ENCODE measurements around the gene CSF3R.

Gene CSF3R

DNA sequence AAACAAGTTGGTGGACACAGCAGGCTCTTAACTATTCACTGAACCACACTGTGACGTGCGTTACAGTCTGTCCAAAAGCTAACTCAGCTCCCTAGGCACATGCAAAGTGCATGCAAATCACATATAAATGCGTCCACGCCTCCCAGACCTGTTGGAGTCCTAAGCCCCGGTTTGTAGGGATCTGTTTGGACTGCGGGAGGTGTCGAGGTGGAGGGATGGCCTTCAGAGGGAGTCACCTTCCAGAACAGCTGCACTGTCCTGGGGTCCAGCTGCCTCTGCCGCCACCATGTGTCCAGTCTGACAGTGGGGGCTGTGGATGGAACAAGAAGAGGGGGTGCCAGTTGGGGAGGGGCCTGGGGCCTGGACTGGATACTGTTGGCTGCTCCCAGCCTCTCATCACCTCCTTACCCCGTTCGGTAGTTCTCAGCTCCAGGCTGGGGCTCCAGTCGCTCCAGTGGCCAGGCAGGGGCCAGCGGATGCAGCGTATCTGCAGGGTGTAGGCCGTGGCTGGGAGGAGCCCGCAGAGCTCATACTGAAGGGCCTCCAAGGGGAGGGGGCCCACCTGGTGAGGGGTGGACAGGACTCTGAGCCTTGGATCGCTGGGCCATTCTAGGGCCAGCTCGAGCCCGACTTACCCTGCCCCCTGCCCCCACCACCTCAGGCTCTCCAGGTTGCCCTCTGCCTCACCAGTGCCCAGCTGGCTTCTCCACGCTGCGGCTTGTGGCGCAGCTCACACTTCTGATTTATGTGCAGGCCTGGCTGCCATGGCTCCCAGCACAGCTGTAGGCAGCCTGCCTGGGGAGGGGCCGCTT is 10.7 kb downstream of the CSF3R start:
- 0 out of 3 replicates have a peak, but pooled peaks have one; percentile 15 for ATAC-seq (ENCODE audit: low read depth)

DNA sequence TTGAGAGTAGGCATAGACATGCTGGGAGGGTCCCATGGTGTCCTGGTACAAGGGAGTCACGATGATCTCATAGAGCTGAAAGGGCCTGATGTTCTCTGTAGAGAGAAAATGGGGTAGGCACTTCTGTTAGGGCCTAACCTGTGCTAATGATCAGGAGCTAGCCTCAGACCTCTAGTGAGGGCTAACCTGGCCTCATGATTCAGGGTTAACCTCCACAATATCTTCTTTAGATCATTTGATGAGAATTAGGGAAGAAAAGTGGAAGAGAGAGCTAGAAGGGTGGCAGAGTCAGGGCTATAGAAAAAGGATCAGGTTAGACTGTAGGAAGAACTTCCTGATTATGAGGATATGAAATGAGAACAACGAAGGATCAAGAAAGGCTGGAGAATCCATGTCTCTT is 13.6 kb downstream of the CSF3R start:
- ATAC-seq (ENCODE audit: low read depth) (no peak), DNase-seq (ENCODE audit: low spot score) (no peak)
- Histone ChIP-seq H3K4me1 (ENCODE audit: insufficient read depth, poor library complexity, severe bottlenecking) (peaks cover 10% of the 10 kb centered on the region), H3K36me3 (ENCODE audit: low read depth) (no peaks in the 10 kb centered on the region), H3K27ac (ENCODE audit: poor library complexity, severe bottlenecking) (no peak overlapping the region), H3K4me3 (ENCODE audit: severe bottlenecking) (no peak overlapping the region), H3K27me3 (ENCODE audit: insufficient read depth, poor library complexity, severe bottlenecking) (no peaks in the 10 kb centered on the region), H3K9me3 (ENCODE audit: severe bottlenecking) (no peaks in the 10 kb centered on the region)
- TF ChIP-seq, protein P1, sequence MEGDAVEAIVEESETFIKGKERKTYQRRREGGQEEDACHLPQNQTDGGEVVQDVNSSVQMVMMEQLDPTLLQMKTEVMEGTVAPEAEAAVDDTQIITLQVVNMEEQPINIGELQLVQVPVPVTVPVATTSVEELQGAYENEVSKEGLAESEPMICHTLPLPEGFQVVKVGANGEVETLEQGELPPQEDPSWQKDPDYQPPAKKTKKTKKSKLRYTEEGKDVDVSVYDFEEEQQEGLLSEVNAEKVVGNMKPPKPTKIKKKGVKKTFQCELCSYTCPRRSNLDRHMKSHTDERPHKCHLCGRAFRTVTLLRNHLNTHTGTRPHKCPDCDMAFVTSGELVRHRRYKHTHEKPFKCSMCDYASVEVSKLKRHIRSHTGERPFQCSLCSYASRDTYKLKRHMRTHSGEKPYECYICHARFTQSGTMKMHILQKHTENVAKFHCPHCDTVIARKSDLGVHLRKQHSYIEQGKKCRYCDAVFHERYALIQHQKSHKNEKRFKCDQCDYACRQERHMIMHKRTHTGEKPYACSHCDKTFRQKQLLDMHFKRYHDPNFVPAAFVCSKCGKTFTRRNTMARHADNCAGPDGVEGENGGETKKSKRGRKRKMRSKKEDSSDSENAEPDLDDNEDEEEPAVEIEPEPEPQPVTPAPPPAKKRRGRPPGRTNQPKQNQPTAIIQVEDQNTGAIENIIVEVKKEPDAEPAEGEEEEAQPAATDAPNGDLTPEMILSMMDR (IDR thresholded peaks at IDR 0.05; ENCODE audit: poor library complexity, severe bottlenecking) = no peak

More for the DNA sequence above, 10.7 kb downstream of the CSF3R start:
- no peaks in the 10 kb centered on the region for H3K9me3 ChIP-seq (ENCODE audit: severe bottlenecking)
- no peak overlapping the region for H3K27ac ChIP-seq (ENCODE audit: poor library complexity, severe bottlenecking)
- H3K4me1 ChIP-seq (ENCODE audit: insufficient read depth, poor library complexity, severe bottlenecking) = no peaks in the 10 kb centered on the region
- no peak overlapping the region for H3K4me3 ChIP-seq (ENCODE audit: severe bottlenecking)
- H3K27me3 ChIP-seq (ENCODE audit: insufficient read depth, poor library complexity, severe bottlenecking) = no peaks in the 10 kb centered on the region
- TF ChIP-seq, protein P1 (IDR thresholded peaks at IDR 0.05; ENCODE audit: poor library complexity, severe bottlenecking) = no peak
- no peaks in the 10 kb centered on the region for H3K36me3 ChIP-seq (ENCODE audit: low read depth)
- no peak for DNase-seq (ENCODE audit: low spot score)

DNA sequence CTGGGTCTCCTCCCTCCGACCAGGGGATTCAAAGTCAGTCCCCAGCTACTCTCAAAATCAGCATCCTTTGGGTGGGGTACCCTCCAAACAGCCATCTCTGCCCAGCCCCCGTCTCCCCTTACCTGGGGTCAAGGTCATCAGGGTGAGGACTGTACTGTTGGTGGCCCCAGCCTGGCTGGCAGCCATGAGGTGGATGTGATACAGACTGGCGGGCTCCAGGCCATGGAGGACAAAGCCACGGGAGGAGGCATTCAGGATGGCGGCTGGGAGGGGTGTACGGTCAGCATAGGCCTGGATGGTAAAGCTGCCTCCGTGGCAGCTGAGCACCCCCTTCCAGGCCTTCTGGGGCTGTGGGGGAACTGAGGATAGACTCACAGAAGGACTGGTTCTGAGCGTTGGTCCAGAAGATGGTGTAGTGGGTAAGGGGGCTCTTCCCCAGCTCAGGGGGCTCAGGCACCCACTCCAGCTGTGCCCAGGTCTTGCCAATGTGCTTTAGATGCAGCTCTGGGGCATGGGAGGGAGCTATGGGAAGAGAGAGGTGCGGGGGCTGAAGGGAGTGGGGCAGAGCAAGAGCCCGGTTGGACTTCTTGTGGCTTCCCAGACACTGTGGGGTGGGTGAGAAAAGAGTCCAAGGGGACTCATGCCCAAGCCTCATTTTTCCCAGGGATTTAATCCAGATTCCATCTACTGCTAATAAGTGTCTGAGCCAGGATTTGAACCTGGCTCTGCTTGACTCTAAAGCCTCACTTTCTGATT is 14.8 kb downstream of the CSF3R start:
- Histone ChIP-seq H3K4me1 (ENCODE audit: insufficient read depth, poor library complexity, severe bottlenecking) (peaks cover 10% of the 10 kb centered on the region), H3K36me3 (ENCODE audit: low read depth) (no peaks in the 10 kb centered on the region; the same call in 1 of the 2 replicates), H3K27me3 (ENCODE audit: insufficient read depth, poor library complexity, severe bottlenecking) (no peaks in the 10 kb centered on the region), H3K4me3 (ENCODE audit: severe bottlenecking) (no peak overlapping the region), H3K9me3 (ENCODE audit: severe bottlenecking) (no peaks in the 10 kb centered on the region), H3K27ac (ENCODE audit: poor library complexity, severe bottlenecking) (no peak overlapping the region)
- ATAC-seq (ENCODE audit: low read depth) (no peak), DNase-seq (ENCODE audit: low spot score) (no peak)
- TF ChIP-seq, protein P1 (IDR thresholded peaks at IDR 0.05; ENCODE audit: poor library complexity, severe bottlenecking) = no peak

DNA sequence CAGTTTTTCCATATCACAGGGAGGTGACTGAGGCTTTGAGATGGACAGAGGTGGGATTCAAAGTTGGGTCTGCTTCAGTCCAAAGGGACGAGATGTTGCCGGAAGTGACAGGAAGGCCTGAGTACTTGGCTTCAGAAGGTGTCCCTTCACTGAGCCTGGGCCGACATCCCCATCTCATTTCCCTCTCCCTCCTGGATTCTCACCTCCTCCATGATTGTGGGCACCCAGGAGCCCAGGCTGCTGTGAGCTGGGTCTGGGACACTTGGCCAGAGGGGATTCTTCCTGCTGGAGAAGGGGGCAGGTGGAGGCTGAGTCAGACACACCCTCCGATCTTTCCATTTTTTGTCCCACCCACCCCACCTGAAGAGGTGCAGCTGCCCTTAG is 15.7 kb downstream of the CSF3R start:
- TF ChIP-seq, protein P1 (IDR thresholded peaks at IDR 0.05; ENCODE audit: poor library complexity, severe bottlenecking) = no peak
- no peak overlapping the region for H3K27ac ChIP-seq (ENCODE audit: poor library complexity, severe bottlenecking)
- H3K9me3 ChIP-seq (ENCODE audit: severe bottlenecking) = no peaks in the 10 kb centered on the region
- H3K36me3 ChIP-seq (ENCODE audit: low read depth) = peaks cover 8% of the 10 kb centered on the region
- no peaks in the 10 kb centered on the region for H3K27me3 ChIP-seq (ENCODE audit: insufficient read depth, poor library complexity, severe bottlenecking)
- ATAC-seq (ENCODE audit: low read depth) (no peak), DNase-seq (ENCODE audit: low spot score) (no peak)
- peaks cover 10% of the 10 kb centered on the region for H3K4me1 ChIP-seq (ENCODE audit: insufficient read depth, poor library complexity, severe bottlenecking)
- H3K4me3 ChIP-seq (ENCODE audit: severe bottlenecking) = no peak overlapping the region
